Endometrial microvascular endothelial cells (primary cell): ENCODE measurements around the gene KDM4C. TPM values are rescaled to one million over a fixed set of nuclear protein-coding genes. Genes with fewer than 3 reads are reported as not detected.

Experiments used
- in situ Hi-C: cut with HindIII; loops from 2 replicates; pipeline ENCODE4 v1.10.0; 2017; ENCODE audit warnings: low sequenced_read_pairs, low pct_unique_long_range_greater_than_20kb; ENCODE audit errors: inconsistent ontology term
- total RNA-seq: library from RNA; depleted of rRNA; stranded (reverse); fragments of >200 nt; gene quantifications from one replicate; pipeline ENCODE4 v1.2.3, GENCODE V29; 2015; ENCODE audit errors: inconsistent ontology term

KDM4C gene
- total RNA-seq, 1 donor from 2014 or later: 31.8 TPM

- in situ Hi-C loops: no loop called here
These were observed 293.9 kb downstream of the KDM4C start for GRCh38 chr9:7051711-7052110.

- in situ Hi-C loops: no loop called here
These were observed 296.1 kb downstream of the KDM4C start for GRCh38 chr9:7053903-7054302.

GRCh38 chr9:7055171-7055903 is 297.6 kb downstream of the KDM4C start:
- in situ Hi-C loops: no loop called here

- in situ Hi-C loops: no loop called here
These were observed 298.5 kb downstream of the KDM4C start for GRCh38 chr9:7056254-7056653.

- in situ Hi-C loops: no loop called here
These were observed 300.7 kb downstream of the KDM4C start for GRCh38 chr9:7058473-7058872.

GRCh38 chr9:7067169-7067568 is 309.4 kb downstream of the KDM4C start:
- in situ Hi-C loops: no loop called here

GRCh38 chr9:7071916-7072315 is 314.1 kb downstream of the KDM4C start:
- in situ Hi-C loops: no loop called here

- in situ Hi-C loops: no loop called here
These were observed 315.9 kb downstream of the KDM4C start for GRCh38 chr9:7073706-7074105.

GRCh38 chr9:7075154-7075553 is 317.4 kb downstream of the KDM4C start:
- in situ Hi-C loops: no loop called here

- in situ Hi-C loops: no loop called here
These were observed 321.3 kb downstream of the KDM4C start for GRCh38 chr9:7079051-7079450.

- in situ Hi-C loops: no loop called here
These were observed 323.4 kb downstream of the KDM4C start for GRCh38 chr9:7081065-7081600.

GRCh38 chr9:7083192-7083591 is 325.4 kb downstream of the KDM4C start:
- in situ Hi-C loops: no loop called here

- in situ Hi-C loops: no loop called here
These were observed 327.6 kb downstream of the KDM4C start for GRCh38 chr9:7085357-7085756.

- in situ Hi-C loops: no loop called here
These were observed 328.6 kb downstream of the KDM4C start for GRCh38 chr9:7086389-7086788.

GRCh38 chr9:7088611-7089010 is 330.8 kb downstream of the KDM4C start:
- in situ Hi-C loops: no loop called here

GRCh38 chr9:7089406-7090193 is 331.8 kb downstream of the KDM4C start:
- in situ Hi-C loops: no loop called here

GRCh38 chr9:7093040-7093439 is 335.3 kb downstream of the KDM4C start:
- in situ Hi-C loops: no loop called here

- in situ Hi-C loops: no loop called here
These were observed 336.3 kb downstream of the KDM4C start for GRCh38 chr9:7094052-7094451.

- in situ Hi-C loops: no loop called here
These were observed 336.8 kb downstream of the KDM4C start for GRCh38 chr9:7094576-7094975.

GRCh38 chr9:7095058-7095457 is 337.3 kb downstream of the KDM4C start:
- in situ Hi-C loops: no loop called here
